BLaER1 treated with 17β-estradiol and CSF1 and Interleukin-3, amounts not matched to agents 10 nM and 100 nM (cell line): ENCODE results near the gene DDX27.

Experiments used
- H3K27ac ChIP-seq, 11 experiments: shearing (Covaris generic); formaldehyde crosslinking; 2 replicates each; pipeline ENCODE4 v1.8.1; 2022
- H3K27me3 ChIP-seq, 11 experiments: shearing (Covaris generic); formaldehyde crosslinking; 2 replicates each; pipeline ENCODE4 v1.8.1; 2022
- H3K36me3 ChIP-seq, 11 experiments: shearing (Covaris generic); formaldehyde crosslinking; 2 replicates each; pipeline ENCODE4 v1.8.1; 2022
- H3K4me1 ChIP-seq, 10 experiments: shearing (Covaris generic); formaldehyde crosslinking; 2 replicates each; pipeline ENCODE4 v1.8.1; 2022
- H3K4me2 ChIP-seq, 11 experiments: shearing (Covaris generic); formaldehyde crosslinking; 2 replicates each; pipeline ENCODE4 v1.8.1; 2022
- H3K4me3 ChIP-seq, 10 experiments: shearing (Covaris generic); formaldehyde crosslinking; 2 replicates each; pipeline ENCODE4 v1.8.1; 2022
- H3K9ac ChIP-seq, 11 experiments: shearing (Covaris generic); formaldehyde crosslinking; 2 replicates each; pipeline ENCODE4 v1.8.1; 2022
- H3K9me3 ChIP-seq, 11 experiments: shearing (Covaris generic); formaldehyde crosslinking; replicated peaks in 1 of 11; 2 replicates each; pipeline ENCODE4 v1.8.1; 2022
- H4K20me1 ChIP-seq, 11 experiments: shearing (Covaris generic); formaldehyde crosslinking; 2 replicates each; pipeline ENCODE4 v1.8.1; 2022
- Cebpa-rat ChIP-seq, 11 experiments: shearing (Covaris generic); IDR thresholded peaks; 2 replicates each; pipeline ENCODE4 v1.8.1; 2022

The DDX27 gene

DNA sequence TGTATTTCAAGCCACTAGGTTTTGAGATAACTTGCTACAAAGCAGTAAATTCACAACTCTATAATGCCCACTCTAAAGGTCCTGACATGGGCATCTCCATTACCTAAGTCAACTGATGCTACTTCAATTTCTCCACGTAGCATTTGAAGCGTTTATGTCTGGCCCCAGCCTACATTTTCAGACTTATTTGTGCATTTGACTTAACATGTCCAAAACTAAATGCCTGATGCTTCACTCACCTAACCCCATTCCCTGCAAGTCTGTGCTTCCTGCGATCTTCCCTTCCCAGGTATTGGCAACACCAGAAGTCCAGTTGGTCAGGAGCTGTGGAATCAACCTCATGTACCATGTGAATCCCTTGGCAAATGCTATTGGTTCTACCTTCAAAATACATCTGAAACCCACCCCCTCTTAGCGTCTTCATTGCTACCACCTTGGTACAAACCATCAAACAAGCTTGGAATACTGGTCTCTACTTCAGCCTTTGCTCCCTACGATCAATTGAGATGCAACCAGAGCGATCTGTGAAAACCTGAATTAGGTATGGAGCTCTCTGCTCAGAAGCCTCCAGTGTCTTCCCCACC, 71.5 kb downstream of the DDX27 start:
- Histone ChIP-seq H3K27ac (no peak overlapping the region; a peak in 1 of 22 replicates), H3K27me3 (no peaks in the 10 kb centered on the region; a peak in 1 of 22 replicates)

DNA sequence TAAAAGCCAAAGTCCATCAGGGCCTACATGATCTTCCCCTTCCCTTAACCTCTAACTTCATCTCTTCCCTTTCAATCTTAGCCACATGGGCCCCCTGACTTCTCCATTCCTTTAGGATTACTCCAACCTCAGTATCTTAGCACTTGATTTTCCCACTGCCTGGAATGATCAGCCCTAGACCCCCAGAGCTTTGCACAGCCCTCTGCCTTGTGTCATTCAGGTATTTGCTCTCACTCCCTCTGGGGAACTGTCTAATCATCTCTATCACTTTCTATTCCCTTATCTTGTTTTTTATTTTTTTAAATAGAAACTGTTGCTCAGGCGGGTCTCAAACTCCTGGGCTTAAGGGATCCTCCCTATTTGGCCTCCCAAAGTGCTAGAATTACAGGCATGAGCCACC, 72.0 kb downstream of the DDX27 start:
- H4K20me1 ChIP-seq = peaks cover 61 to 87% (median 70%) of the 10 kb centered on the region in 11 experiments
- no peak for TF ChIP-seq Cebpa-rat (IDR thresholded peaks at IDR 0.05)
- no peaks in the 10 kb centered on the region; a peak in 1 of 22 replicates for H3K27me3 ChIP-seq
- H3K9me3 ChIP-seq = peaks cover 11 to 35% (median 21%) of the 10 kb centered on the region in 11 experiments; a peak in 21 of 22 replicates
- H3K36me3 ChIP-seq = peaks cover 66 to 91% (median 80%) of the 10 kb centered on the region in 11 experiments
- H3K9ac ChIP-seq = no peak overlapping the region
- no peak overlapping the region for H3K4me2 ChIP-seq
- H3K27ac ChIP-seq = no peak overlapping the region
- H3K4me3 ChIP-seq = no peak overlapping the region
- peaks cover 0 to 16% (median 8%) of the 10 kb centered on the region in 10 experiments; a peak in 9 of 20 replicates for H3K4me1 ChIP-seq

More for the DNA sequence above, 71.5 kb downstream of the DDX27 start:
- peaks cover 66 to 92% (median 75%) of the 10 kb centered on the region in 11 experiments for H4K20me1 ChIP-seq
- TF ChIP-seq Cebpa-rat (IDR thresholded peaks at IDR 0.05) = no peak
- H3K4me2 ChIP-seq = no peak overlapping the region
- H3K36me3 ChIP-seq = peaks cover 71 to 91% (median 82%) of the 10 kb centered on the region in 11 experiments
- peaks cover 0 to 20% (median 10%) of the 10 kb centered on the region in 10 experiments; a peak in 9 of 20 replicates for H3K4me1 ChIP-seq
- H3K9ac ChIP-seq = no peak overlapping the region
- peaks cover 16 to 40% (median 26%) of the 10 kb centered on the region in 11 experiments; a peak in 21 of 22 replicates for H3K9me3 ChIP-seq
- H3K4me3 ChIP-seq = no peak overlapping the region

DNA sequence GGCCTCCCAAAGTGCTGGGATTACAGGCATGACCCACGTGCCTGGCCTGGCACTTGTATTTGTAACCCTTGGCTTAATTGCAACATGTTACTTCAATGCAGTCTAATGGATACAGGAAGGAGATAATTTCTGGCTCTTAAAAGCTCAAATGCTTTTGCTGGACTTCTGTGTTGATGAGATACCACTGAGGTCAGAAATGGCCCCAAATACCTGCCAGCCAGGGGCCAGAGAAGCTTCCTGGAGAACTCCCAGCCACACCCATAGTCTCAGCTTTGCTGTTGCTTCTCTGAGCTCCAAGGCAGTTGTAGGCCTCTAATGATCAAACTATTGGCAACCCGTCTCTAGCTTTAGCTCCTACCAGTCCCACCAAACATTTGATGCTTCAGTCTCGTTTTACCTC, 72.8 kb downstream of the DDX27 start:
- peaks cover 0 to 15% (median 3%) of the 10 kb centered on the region in 10 experiments; a peak in 12 of 20 replicates for H3K4me1 ChIP-seq
- peaks cover 58 to 91% (median 80%) of the 10 kb centered on the region in 11 experiments for H3K36me3 ChIP-seq
- H3K27me3 ChIP-seq = no peaks in the 10 kb centered on the region
- peaks cover 3 to 26% (median 13%) of the 10 kb centered on the region in 11 experiments; a peak in 20 of 22 replicates for H3K9me3 ChIP-seq
- no peak overlapping the region for H3K4me2 ChIP-seq
- TF ChIP-seq Cebpa-rat (IDR thresholded peaks at IDR 0.05) = no peak
- H3K9ac ChIP-seq = no peak overlapping the region
- no peak overlapping the region for H3K4me3 ChIP-seq
- H4K20me1 ChIP-seq = peaks cover 53 to 79% (median 62%) of the 10 kb centered on the region in 11 experiments
- no peak overlapping the region for H3K27ac ChIP-seq

DNA sequence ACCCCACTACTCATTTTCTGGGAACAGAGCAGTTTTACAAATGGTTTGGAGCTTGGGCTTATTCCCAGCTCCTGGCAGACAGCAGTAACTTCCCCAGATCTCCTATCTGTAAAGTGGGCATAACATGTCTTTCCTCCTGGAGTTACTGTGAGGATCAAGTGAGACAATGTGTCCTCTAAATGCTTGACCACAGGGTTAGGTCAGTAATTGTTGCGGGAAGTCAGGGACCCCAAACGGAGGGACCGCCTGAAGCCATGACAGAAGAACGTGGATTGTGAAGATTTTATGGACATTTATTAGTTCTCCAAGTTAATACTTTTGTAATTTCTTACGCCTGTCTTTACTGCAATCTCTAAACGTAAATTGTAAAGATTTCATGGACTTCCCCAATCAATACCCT, 73.9 kb downstream of the DDX27 start:
- no peak overlapping the region for H3K27ac ChIP-seq
- no peak overlapping the region for H3K4me3 ChIP-seq
- H3K9me3 ChIP-seq = peaks cover 0 to 24% (median 7%) of the 10 kb centered on the region in 11 experiments; a peak in 9 of 22 replicates
- peaks cover 47 to 86% (median 72%) of the 10 kb centered on the region in 11 experiments for H3K36me3 ChIP-seq
- peaks cover 42 to 73% (median 51%) of the 10 kb centered on the region in 11 experiments for H4K20me1 ChIP-seq
- no peaks in the 10 kb centered on the region for H3K27me3 ChIP-seq
- H3K4me1 ChIP-seq = peaks cover 5 to 26% (median 13%) of the 10 kb centered on the region in 10 experiments
- no peak overlapping the region for H3K9ac ChIP-seq
- H3K4me2 ChIP-seq = no peak overlapping the region
- no peak for TF ChIP-seq Cebpa-rat (IDR thresholded peaks at IDR 0.05)
